HepG2 (cell line): ENCODE measurements around the gene WDR11. TPM values are rescaled to one million over a fixed set of nuclear protein-coding genes. Genes with fewer than 3 reads are reported as not detected.

Experiments
- ATAC-seq: fragments of 200-7000 bp; cut with Tn5 transposase; 3 replicates; pipeline ENCODE4 v1.9.1; 2020; ENCODE audit warnings: mild to moderate bottlenecking, moderate library complexity
- BruUV-seq: library from RNA; stranded (reverse); fragments of 400-500 nt; replicated peaks from 2 replicates; lab custom pipeline; 2021; lab: Mats Ljungman, UMichigan
- CTCF ChIA-PET: fragments of 300-600 bp; formaldehyde crosslinking; extraction: SDS; loops from one replicate; lab custom pipeline; 2021; ENCODE audit warnings: low total read pairs, inconsistent platforms, low intra/inter-chr PET ratio; lab: Yijun Ruan, JAX
- POLR2A ChIA-PET: fragments of 350-600 bp; sonication (Branson Sonifier 250); formaldehyde crosslinking; loops from one replicate; lab custom pipeline; 2020; ENCODE audit warnings: antibody characterized with exemption, inconsistent platforms; lab: Yijun Ruan, JAX
- DNase-seq: peaks from one replicate; pipeline ENCODE4 v3.0.0-alpha.2; 2015; ENCODE audit warnings: low spot score
- FAIRE-seq: peaks from 3 replicates; lab custom pipeline; 2011; peaks lifted over from hg19 to GRCh38; lab: Jason Lieb, UNC
- H2AFZ ChIP-seq: one replicate; pipeline ENCODE4 v1.6.1; 2011; ENCODE audit warnings: low read length, inconsistent platforms
- H3K27ac ChIP-seq: fragments of 300-600 bp; 3 replicates; pipeline ENCODE4 v1.8.0; 2011; ENCODE audit warnings: mixed run types, mild to moderate bottlenecking, mixed read lengths, low read length, inconsistent platforms; ENCODE audit not compliant: insufficient read depth; ENCODE audit errors: extremely low read length
- H3K27me3 ChIP-seq, 2 experiments: fragments of 200-600 bp in 1 of 2; 2 replicates in 1 of 2; 3 replicates in 1 of 2; pipeline versions ENCODE4 v1.6.0 to v1.8.0; 2011; ENCODE audit warnings: low read length in 2 of 2, mild to moderate bottlenecking in 2 of 2, moderate library complexity in 2 of 2, inconsistent platforms in 1 of 2; ENCODE audit not compliant: insufficient read depth in 2 of 2, control insufficient read depth in 1 of 2
- H3K36me3 ChIP-seq, 2 experiments: fragments of 200-600 bp in 1 of 2; replicated peaks in 1 of 2; 2 replicates in 1 of 2; 3 replicates in 1 of 2; pipeline versions ENCODE4 v1.5.1 to v1.8.0; 2011; ENCODE audit warnings: low read length in 2 of 2, inconsistent platforms in 1 of 2; ENCODE audit not compliant: insufficient read depth in 2 of 2, control insufficient read depth in 1 of 2
- H3K4me1 ChIP-seq: 2 replicates; pipeline ENCODE4 v1.5.1; 2012; ENCODE audit warnings: low read length, inconsistent platforms; ENCODE audit not compliant: insufficient read depth
- H3K4me2 ChIP-seq: 2 replicates; pipeline ENCODE4 v1.6.0; 2011; ENCODE audit warnings: low read depth, low read length, inconsistent platforms
- H3K4me3 ChIP-seq, 3 experiments: fragments of 200-600 bp in 1 of 3; sonication (generic), shearing (Covaris generic) in 1 of 3; replicated peaks in 1 of 3; 2 replicates each; pipeline ENCODE4 v1.5.1; 2011 to 2016; ENCODE audit warnings: low read length in 3 of 3, inconsistent platforms in 2 of 3, low read depth in 2 of 3, mild to moderate bottlenecking in 2 of 3, control low read depth in 1 of 3, mixed read lengths in 1 of 3; ENCODE audit not compliant: insufficient read depth in 1 of 3
- H3K79me2 ChIP-seq: one replicate; pipeline ENCODE4 v1.6.1; 2011; ENCODE audit warnings: low read length, inconsistent platforms; ENCODE audit not compliant: insufficient read depth
- H3K9ac ChIP-seq: 2 replicates; pipeline ENCODE4 v1.6.0; 2011; ENCODE audit warnings: mild to moderate bottlenecking, low read depth, low read length, inconsistent platforms; ENCODE audit not compliant: insufficient read depth
- H3K9me3 ChIP-seq: 2 replicates; pipeline ENCODE4 v1.5.1; 2012; ENCODE audit warnings: mild to moderate bottlenecking, low read length
- H4K20me1 ChIP-seq: 2 replicates; pipeline ENCODE4 v1.6.0; 2011; ENCODE audit warnings: inconsistent platforms, mild to moderate bottlenecking, low read length, moderate library complexity; ENCODE audit not compliant: insufficient read depth
- AHDC1 ChIP-seq: sonication (generic); formaldehyde crosslinking; IDR thresholded peaks from 2 replicates; pipeline ENCODE4 v1.5.1; 2020; ENCODE audit warnings: mild to moderate bottlenecking, missing genetic modification reagents, borderline replicate concordance
- HOXA9 ChIP-seq: sonication (generic); formaldehyde crosslinking; IDR thresholded peaks from 2 replicates; pipeline ENCODE4 v1.8.1; 2022; ENCODE audit warnings: missing genetic modification reagents, mild to moderate bottlenecking, moderate library complexity, borderline replicate concordance
- UBTF ChIP-seq: sonication (generic); formaldehyde crosslinking; IDR thresholded peaks from 2 replicates; pipeline ENCODE4 v1.4.0; 2020; ENCODE audit warnings: mild to moderate bottlenecking, missing genetic modification reagents
- ZNF225 ChIP-seq: sonication (generic); formaldehyde crosslinking; IDR thresholded peaks from 2 replicates; pipeline ENCODE4 v1.4.0; 2020; ENCODE audit warnings: mild to moderate bottlenecking, missing genetic modification reagents
- ZNF282 ChIP-seq: fragments of 450-650 bp; IDR thresholded peaks from 2 replicates; pipeline ENCODE4 v1.6.1; 2018; ENCODE audit not compliant: partially characterized antibody
- ZNF556 ChIP-seq: sonication (generic); formaldehyde crosslinking; IDR thresholded peaks from 2 replicates; pipeline ENCODE4 v1.4.0; 2020; ENCODE audit warnings: mild to moderate bottlenecking, missing genetic modification reagents, borderline replicate concordance
- ZNF768 ChIP-seq: sonication (generic); formaldehyde crosslinking; IDR thresholded peaks from 2 replicates; pipeline ENCODE4 v1.4.0; 2020; ENCODE audit warnings: missing genetic modification reagents
- ZNF775 ChIP-seq: sonication (generic); formaldehyde crosslinking; IDR thresholded peaks from 2 replicates; pipeline ENCODE4 v1.4.0; 2020; ENCODE audit warnings: missing genetic modification reagents, mild to moderate bottlenecking, moderate library complexity, borderline replicate concordance
- WGBS: methylation state at CpG from one replicate; pipeline ENCODE4 v1.1.6; 2017; ENCODE audit warnings: low lambda C conversion rate; 5-methylcytosine and 5-hydroxymethylcytosine counted together
- in situ Hi-C: cut with HindIII; loops from 2 replicates; pipeline ENCODE4 v1.10.0; 2017; ENCODE audit warnings: low pct_unique_long_range_greater_than_20kb; ENCODE audit not compliant: extremely low pct_ligation_motif_present
- intact Hi-C: fragments of 100-400 bp; cut with micrococcal nuclease; formaldehyde crosslinking; loops from one replicate; pipeline ENCODE4 v1.10.0; 2022; ENCODE audit not compliant: unreplicated experiment
- polyA plus RNA-seq, 8 experiments: library from polyadenylated mRNA; depleted of rRNA in 3 of 8; stranded (reverse) in 7 of 8; unstranded in 1 of 8; fragments of >200 nt; fragmentation: Illumina TruSeq in 4 of 8; extraction: Trizol in 4 of 8; gene quantifications; 2 replicates each; pipeline versions ENCODE4 v1.2.1 to v1.2.3, GENCODE V29; 2011 to 2016; ENCODE audit warnings: low read depth in 4 of 8, missing spikeins in 1 of 8, mixed read lengths in 1 of 8; ENCODE audit not compliant: insufficient read depth in 1 of 8
- total RNA-seq, 5 experiments: library from RNA; depleted of rRNA; stranded (reverse); fragments of >200 nt; fragmentation: Illumina TruSeq; extraction: Trizol; gene quantifications; 2 replicates each; pipeline ENCODE4 v1.2.3, GENCODE V29; 2016; ENCODE audit warnings: low read depth in 1 of 5

WDR11 gene
- total and polyA plus RNA-seq, 2 of the 13 experiments (the other 11 are each of a cell fraction or from before 2014, with no cell fraction given): 38.0 to 45.2 TPM

GRCh38 chr10:120905268-120905667, 54.1 kb downstream of the WDR11 start:
- ATAC-seq (no peak), DNase-seq (no peak)
- H3K9ac ChIP-seq: no peak overlapping the region
- no peaks in the 10 kb centered on the region for H3K27me3 ChIP-seq
- H2AFZ ChIP-seq: no peak overlapping the region
- H3K4me1 ChIP-seq: no peaks in the 10 kb centered on the region
- H4K20me1 ChIP-seq: no peaks in the 10 kb centered on the region
- WGBS: 94% methylated on average over 9 of the region's 9 CpGs
- in situ Hi-C loops: no loop called here
- H3K27ac ChIP-seq: no peak overlapping the region
- peaks cover 23 to 54% of the 10 kb centered on the region in 2 experiments for H3K36me3 ChIP-seq
- H3K4me2 ChIP-seq: no peak overlapping the region
- TF ChIP-seq ZNF775 (CRISPR knock-in tag) (no peak), AHDC1 (CRISPR knock-in tag) (no peak), ZNF556 (CRISPR knock-in tag) (no peak), ZNF282 (no peak), HOXA9 (CRISPR knock-in tag) (no peak), ZNF768 (no peak), ZNF225 (no peak), UBTF (CRISPR knock-in tag) (no peak)
- TF ChIP-seq, all 625 proteins: peak for 0
- ChIA-PET CTCF (no interaction called here), POLR2A (no interaction called here)
- H3K4me3 ChIP-seq: no peak overlapping the region
- H3K9me3 ChIP-seq: no peaks in the 10 kb centered on the region
- no peaks in the 10 kb centered on the region for H3K79me2 ChIP-seq
- intact Hi-C loops: no loop called here
- BruUV-seq: no TSS peak
- FAIRE-seq: no peak
